H9 (cell line): ENCODE data around the gene GPR173. TPM values are rescaled to one million over a fixed set of nuclear protein-coding genes. Genes with fewer than 3 reads are reported as not detected.
A peak's percentile ranks its signal among the peaks of the same experiment; 100 is the strongest.

Source experiments
- DNase-seq: peaks from one replicate; pipeline ENCODE4 v3.0.0-alpha.2; 2017
- H2AFZ ChIP-seq: one replicate; pipeline ENCODE4 v1.6.1; 2013; ENCODE audit warnings: mild to moderate bottlenecking, low read length, control low read depth, moderate library complexity
- H2AK5ac ChIP-seq: 2 replicates; pipeline ENCODE4 v1.6.1; 2013; ENCODE audit warnings: low read length, control low read depth, mixed read lengths; ENCODE audit not compliant: insufficient read length
- H2BK120ac ChIP-seq: one replicate; pipeline ENCODE4 v1.6.1; 2013; ENCODE audit warnings: low read depth, mild to moderate bottlenecking, low read length, control low read depth, inconsistent platforms; ENCODE audit not compliant: poor library complexity, severe bottlenecking
- H2BK12ac ChIP-seq: 2 replicates; pipeline ENCODE4 v1.6.1; 2013; ENCODE audit warnings: low read length, control low read depth, mixed read lengths, low read depth; ENCODE audit not compliant: insufficient read length
- H2BK15ac ChIP-seq: 2 replicates; pipeline ENCODE4 v1.6.1; 2013; ENCODE audit warnings: low read depth, low read length, control low read depth
- H2BK20ac ChIP-seq: one replicate; pipeline ENCODE4 v1.6.1; 2013; ENCODE audit warnings: low read depth, mild to moderate bottlenecking, low read length, control low read depth, inconsistent platforms; ENCODE audit not compliant: poor library complexity, severe bottlenecking
- H2BK5ac ChIP-seq: 2 replicates; pipeline ENCODE4 v1.6.1; 2013; ENCODE audit warnings: low read length, control low read depth, mixed read lengths; ENCODE audit not compliant: insufficient read length
- H3K14ac ChIP-seq: 2 replicates; pipeline ENCODE4 v1.6.1; 2013; ENCODE audit warnings: low read length, control low read depth; ENCODE audit not compliant: insufficient read depth
- H3K18ac ChIP-seq: 2 replicates; pipeline ENCODE4 v1.6.1; 2013; ENCODE audit warnings: low read depth, mild to moderate bottlenecking, mixed read lengths, low read length, control low read depth; ENCODE audit not compliant: insufficient read length
- H3K23ac ChIP-seq: 2 replicates; pipeline ENCODE4 v1.6.1; 2013; ENCODE audit warnings: low read length, control low read depth, mixed read lengths, low read depth; ENCODE audit not compliant: insufficient read length
- H3K23me2 ChIP-seq: 2 replicates; pipeline ENCODE4 v1.6.1; 2013; ENCODE audit warnings: low read depth, mild to moderate bottlenecking, mixed read lengths, low read length, control low read depth; ENCODE audit not compliant: insufficient read length, poor library complexity, severe bottlenecking
- H3K27ac ChIP-seq: 2 replicates; pipeline ENCODE4 v1.5.1; 2013; ENCODE audit warnings: low read length, control low read depth, mixed read lengths, low read depth; ENCODE audit not compliant: insufficient read length
- H3K27me3 ChIP-seq: 2 replicates; pipeline ENCODE4 v1.6.1; 2013; ENCODE audit warnings: low read length, control low read depth, inconsistent platforms; ENCODE audit not compliant: insufficient read depth
- H3K4ac ChIP-seq: 2 replicates; pipeline ENCODE4 v1.6.1; 2013; ENCODE audit warnings: low read depth, mild to moderate bottlenecking, control low read depth, inconsistent platforms, low read length, moderate library complexity
- H3K4me1 ChIP-seq: 2 replicates; pipeline ENCODE4 v1.6.1; 2013; ENCODE audit warnings: low read length, control low read depth, inconsistent platforms; ENCODE audit not compliant: insufficient read depth
- H3K4me2 ChIP-seq: 2 replicates; pipeline ENCODE4 v1.6.1; 2013; ENCODE audit warnings: low read length, control low read depth, mixed read lengths; ENCODE audit not compliant: insufficient read length, insufficient read depth
- H3K56ac ChIP-seq: 2 replicates; pipeline ENCODE4 v1.6.1; 2013; ENCODE audit warnings: low read depth, mild to moderate bottlenecking, mixed read lengths, low read length, control low read depth; ENCODE audit not compliant: insufficient read length
- H3K79me1 ChIP-seq: 2 replicates; pipeline ENCODE4 v1.6.1; 2013; ENCODE audit warnings: low read depth, mild to moderate bottlenecking, moderate library complexity, low read length, control low read depth, inconsistent platforms; ENCODE audit not compliant: insufficient read depth, poor library complexity, severe bottlenecking
- H3K79me2 ChIP-seq: 2 replicates; pipeline ENCODE4 v1.6.1; 2013; ENCODE audit warnings: low read length, control low read depth, inconsistent platforms; ENCODE audit not compliant: insufficient read depth
- H3K9ac ChIP-seq: 2 replicates; pipeline ENCODE4 v1.6.1; 2013; ENCODE audit warnings: low read length, control low read depth, mixed read lengths; ENCODE audit not compliant: insufficient read length; ENCODE audit errors: extremely low read depth
- H3K9me3 ChIP-seq: one replicate; pipeline ENCODE4 v1.6.1; 2013; ENCODE audit warnings: low read depth, low read length, inconsistent platforms; ENCODE audit not compliant: control insufficient read depth
- H3T11ph ChIP-seq: one replicate; pipeline ENCODE4 v1.6.1; 2013; ENCODE audit warnings: mild to moderate bottlenecking, low read length, control low read depth, inconsistent platforms
- H4K20me1 ChIP-seq: one replicate; pipeline ENCODE4 v1.6.1; 2013; ENCODE audit not compliant: control insufficient read depth, insufficient read length, insufficient read depth
- H4K5ac ChIP-seq: 2 replicates; pipeline ENCODE4 v1.6.1; 2013; ENCODE audit warnings: low read depth, mild to moderate bottlenecking, mixed read lengths, low read length, control low read depth; ENCODE audit not compliant: insufficient read length
- H4K8ac ChIP-seq: replicated peaks from 2 replicates; pipeline ENCODE4 v1.6.1; 2013; ENCODE audit warnings: low read length, control low read depth, mixed read lengths, low read depth; ENCODE audit not compliant: insufficient read length
- H4K91ac ChIP-seq: 2 replicates; pipeline ENCODE4 v1.6.1; 2013; ENCODE audit warnings: low read depth, mild to moderate bottlenecking, moderate library complexity, mixed read lengths, low read length, control low read depth; ENCODE audit not compliant: insufficient read length
- H3K27ac Mint-ChIP-seq, 3 experiments: 2 replicates in 2 of 3; 3 replicates in 1 of 3; pipeline ENCODE4 v1.8.0; 2020 to 2021; ENCODE audit warnings: mixed read lengths in 3 of 3, mild to moderate bottlenecking in 1 of 3, moderate library complexity in 1 of 3
- H3K27me3 Mint-ChIP-seq: 2 replicates; pipeline ENCODE4 v1.8.0; 2021; ENCODE audit warnings: low read depth, mild to moderate bottlenecking, moderate library complexity, mixed read lengths
- H3K36me3 Mint-ChIP-seq, 3 experiments: 2 replicates in 2 of 3; 3 replicates in 1 of 3; pipeline ENCODE4 v1.8.0; 2020 to 2021; ENCODE audit warnings: low read depth in 3 of 3, mixed read lengths in 3 of 3; ENCODE audit not compliant: insufficient read depth in 1 of 3
- H3K4me1 Mint-ChIP-seq, 2 experiments: 2 replicates each; pipeline ENCODE4 v1.8.0; 2020; ENCODE audit warnings: mixed read lengths in 2 of 2
- H3K4me3 Mint-ChIP-seq, 2 experiments: 2 replicates in 1 of 2; 3 replicates in 1 of 2; pipeline ENCODE4 v1.8.0; 2020 to 2021; ENCODE audit warnings: mild to moderate bottlenecking in 2 of 2, mixed read lengths in 2 of 2, moderate library complexity in 1 of 2
- H3K9me3 Mint-ChIP-seq, 2 experiments: 2 replicates in 1 of 2; 3 replicates in 1 of 2; pipeline ENCODE4 v1.8.0; 2020; ENCODE audit warnings: mild to moderate bottlenecking in 2 of 2, mixed read lengths in 2 of 2, moderate library complexity in 1 of 2
- CTCF ChIP-seq: fragments of 200-600 bp; sonication (generic); conservative IDR thresholded peaks from 3 replicates; pipeline ENCODE4 v1.8.0; 2021; ENCODE audit warnings: antibody characterized with exemption, mild to moderate bottlenecking
- WGBS: extraction: QIAGEN DNeasy Blood & Tissue Kit; methylation state at CpG from one replicate; pipeline ENCODE4 v1.1.7; 2013; ENCODE audit warnings: missing lambda C conversion rate, low lambda C conversion rate, mixed read lengths; ENCODE audit not compliant: insufficient read length; ENCODE audit errors: extremely low coverage; 5-methylcytosine and 5-hydroxymethylcytosine counted together
- total RNA-seq: library from RNA; stranded (reverse); gene quantifications from 2 replicates; pipeline ENCODE4 v1.2.1, GENCODE V29; 2021

The GPR173 gene
- total RNA-seq, 1 experiment from 2014 or later, result 5.4 TPM

DNA sequence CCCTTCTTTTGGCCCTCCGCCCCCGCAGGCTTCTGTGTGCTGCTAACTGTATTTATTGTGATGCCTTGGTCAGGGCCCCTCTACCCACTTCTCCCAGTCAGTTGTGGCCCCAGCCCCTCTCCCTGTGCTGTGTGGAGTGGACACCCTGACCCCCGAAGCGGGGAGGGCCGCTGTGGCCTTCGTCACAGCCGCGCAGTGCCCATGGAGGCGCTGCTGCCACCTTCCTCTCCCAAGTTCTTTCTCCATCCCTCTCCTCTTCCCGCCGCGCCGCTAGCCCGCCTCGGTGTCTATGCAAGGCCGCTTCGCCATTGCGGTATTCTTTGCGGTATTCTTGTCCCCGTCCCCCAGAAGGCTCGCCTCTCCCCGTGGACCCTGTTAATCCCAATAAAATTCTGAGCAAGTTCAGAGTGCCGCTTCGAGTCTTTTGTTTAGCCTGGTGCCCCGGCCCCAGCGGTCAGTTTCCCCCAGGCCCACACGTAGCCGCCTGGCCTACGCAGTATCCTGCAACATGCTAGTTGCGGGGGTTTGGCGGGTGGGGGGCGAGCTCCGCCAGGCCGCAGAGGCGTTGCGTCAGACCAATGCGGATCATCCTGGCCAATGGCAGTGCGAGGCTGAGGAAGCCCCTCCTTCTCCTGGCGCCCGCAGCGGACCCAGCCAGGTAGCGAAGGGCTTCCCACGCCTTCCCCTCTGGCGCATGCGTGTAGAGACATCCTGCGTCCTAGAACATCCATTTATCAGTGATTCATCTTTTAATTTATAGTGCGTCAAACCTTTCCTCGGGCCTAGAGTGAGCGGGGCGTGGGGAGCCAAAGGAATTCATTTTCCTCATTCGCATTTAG lies 39.8 kb downstream of the GPR173 start:
- Histone ChIP-seq H3K9me3 (peaks cover 39% of the 10 kb centered on the region), H2AK5ac (no peak overlapping the region), H2BK20ac (no peak overlapping the region), H3K4ac (no peak overlapping the region; the same call in 1 of the 2 replicates), H3K27me3 (no peaks in the 10 kb centered on the region), H2BK15ac (no peak overlapping the region), H4K8ac (no peak overlapping the region), H3K18ac (peak overlapping the region; percentile 37), H4K91ac (no peak overlapping the region), H3K14ac (peak overlapping the region; percentile 83; the same call in 1 of the 2 replicates), H3K79me1 (no peaks in the 10 kb centered on the region), H3K56ac (no peak overlapping the region), H3K4me1 (no peaks in the 10 kb centered on the region), H3T11ph (no peak overlapping the region), H2AFZ (no peak overlapping the region), H2BK12ac (no peak overlapping the region), H3K23ac (no peak overlapping the region), H3K23me2 (peaks cover 6% of the 10 kb centered on the region), H4K20me1 (no peaks in the 10 kb centered on the region), H3K79me2 (no peaks in the 10 kb centered on the region), H4K5ac (no peak overlapping the region), H3K27ac (no peak overlapping the region), H2BK5ac (no peak overlapping the region), H2BK120ac (no peak overlapping the region), H3K4me2 (peak overlapping the region; percentile 68), H3K9ac (peak overlapping the region; percentile 33)
- Mint-ChIP-seq H3K4me1 (peaks cover 4 to 17% of the 10 kb centered on the region in 2 experiments; a peak in 3 of 4 replicates), H3K4me3 (peak overlapping the region; percentile 84 to 94), H3K27me3 (peaks cover 3% of the 10 kb centered on the region; the same call in 1 of the 2 replicates), H3K27ac (peak overlapping the region; percentile 95 to 98 (median 97)), H3K36me3 (peaks cover 29 to 48% (median 36%) of the 10 kb centered on the region in 3 experiments), H3K9me3 (peaks cover 74 to 84% of the 10 kb centered on the region in 2 experiments)
- whole genome bisulfite sequencing, result no CpG with 5 or more reads among the region's 51 CpGs
- no peak for TF ChIP-seq CTCF
- DNase-seq, result peak; percentile 88
